Panc1 (cell line): Measurements from ENCODE around the gene MAPKAPK5. TPM values are rescaled to one million over a fixed set of nuclear protein-coding genes. Genes with fewer than 3 reads are reported as not detected.

Source experiments
- ATAC-seq: fragments of 200-7000 bp; cut with Tn5 transposase; 2 replicates; pipeline ENCODE4 v1.9.1; 2020; ENCODE audit warnings: mild to moderate bottlenecking, moderate library complexity
- BruUV-seq: library from RNA; stranded (reverse); fragments of 400-500 nt; replicated peaks from 2 replicates; lab custom pipeline; 2021; lab: Mats Ljungman, UMichigan
- CTCF ChIA-PET: fragments of 300-600 bp; sonication (Branson Sonifier 250); formaldehyde crosslinking; loops from one replicate; lab custom pipeline; 2022; ENCODE audit warnings: antibody characterized with exemption; lab: Charles Lee
- POLR2A ChIA-PET: fragments of 300-600 bp; sonication (Branson Sonifier 250); formaldehyde crosslinking; loops from one replicate; lab custom pipeline; 2022; ENCODE audit warnings: antibody characterized with exemption; lab: Charles Lee
- DNase-seq: peaks from one replicate; pipeline ENCODE4 v3.0.0-alpha.2; 2010; ENCODE audit warnings: low read depth, low spot score
- H3K27ac ChIP-seq: 2 replicates; pipeline ENCODE4 v1.5.1; 2011; ENCODE audit warnings: mild to moderate bottlenecking, low read length, inconsistent platforms
- H3K27me3 ChIP-seq: fragments of 200-500 bp; sonication (Bioruptor generic); 2 replicates; pipeline ENCODE4 v1.6.0; 2014; ENCODE audit warnings: low read length, inconsistent platforms; ENCODE audit not compliant: control insufficient read depth, insufficient read depth
- H3K36me3 ChIP-seq: fragments of 200-500 bp; sonication (Bioruptor generic); 2 replicates; pipeline ENCODE4 v1.5.1; 2014; ENCODE audit warnings: inconsistent platforms, mild to moderate bottlenecking, low read length, moderate library complexity; ENCODE audit not compliant: control insufficient read depth, insufficient read depth
- H3K4me1 ChIP-seq: 2 replicates; pipeline ENCODE4 v1.5.1; 2011; ENCODE audit warnings: inconsistent platforms, mild to moderate bottlenecking, low read length, moderate library complexity; ENCODE audit not compliant: control insufficient read depth, insufficient read depth
- H3K4me3 ChIP-seq, 2 experiments: 2 replicates each; pipeline ENCODE4 v1.5.1; 2011 to 2012; ENCODE audit warnings: low read depth in 2 of 2, low read length in 2 of 2, mild to moderate bottlenecking in 2 of 2, inconsistent platforms in 1 of 2, moderate library complexity in 1 of 2
- H3K9me3 ChIP-seq: fragments of 200-500 bp; sonication (Bioruptor generic); 2 replicates; pipeline ENCODE4 v1.5.1; 2014; ENCODE audit warnings: low read depth, mild to moderate bottlenecking, inconsistent platforms, low read length, moderate library complexity; ENCODE audit not compliant: control insufficient read depth, insufficient read depth
- CTCF ChIP-seq: fragments of 450-650 bp; IDR thresholded peaks from 2 replicates; pipeline ENCODE4 v1.5.1; 2017; ENCODE audit warnings: mild to moderate bottlenecking
- POLR2AphosphoS5 ChIP-seq: IDR thresholded peaks from 2 replicates; pipeline ENCODE4 v1.6.1; 2012; ENCODE audit warnings: mild to moderate bottlenecking, low read depth, low read length, moderate library complexity
- REST ChIP-seq, 2 experiments: IDR thresholded peaks; 2 replicates each; pipeline ENCODE4 v1.6.1; 2011 to 2012; ENCODE audit warnings: low read depth in 2 of 2, control low read depth in 1 of 2, low read length in 1 of 2, mild to moderate bottlenecking in 1 of 2, moderate library complexity in 1 of 2; ENCODE audit not compliant: insufficient read depth in 1 of 2
- SIN3A ChIP-seq: IDR thresholded peaks from 2 replicates; pipeline ENCODE4 v1.6.1; 2012; ENCODE audit warnings: low read depth, mild to moderate bottlenecking, low read length, moderate library complexity, borderline replicate concordance; ENCODE audit not compliant: insufficient read depth
- TCF7L2 ChIP-seq: IDR thresholded peaks from 2 replicates; pipeline ENCODE4 v1.6.1; 2011; ENCODE audit warnings: mild to moderate bottlenecking, low read depth, low read length, inconsistent platforms
- in situ Hi-C: cut with HindIII; loops from 2 replicates; pipeline ENCODE4 v1.10.0; 2016; ENCODE audit warnings: low sequenced_read_pairs, low pct_unique_long_range_greater_than_20kb
- intact Hi-C: fragments of 100-400 bp; cut with micrococcal nuclease; formaldehyde crosslinking; loops from one replicate; pipeline ENCODE4 v1.10.0; 2022; ENCODE audit not compliant: unreplicated experiment
- total RNA-seq: library from RNA; stranded (reverse); gene quantifications from one replicate; pipeline ENCODE4 v1.2.1, GENCODE V29; 2021; ENCODE audit not compliant: unreplicated experiment

The MAPKAPK5 gene
- total RNA-seq, 1 experiment from 2014 or later, result 49.7 TPM

GRCh38 chr12:111937429-111937828 lies 95.4 kb downstream of the MAPKAPK5 start:
- H3K9me3 ChIP-seq, result no peaks in the 10 kb centered on the region
- intact Hi-C loops (no loop called here), in situ Hi-C loops (no loop called here)
- no peak overlapping the region for H3K27ac ChIP-seq
- no peak for DNase-seq
- no peak for ATAC-seq
- TF ChIP-seq TCF7L2 (no peak), CTCF (no peak), SIN3A (no peak), REST (IDR thresholded peaks at IDR 0.05; ENCODE audit: insufficient read depth in 1 of 2, low read depth in 2 of 2, low read length in 1 of 2) (no peak), POLR2AphosphoS5 (no peak)
- no peaks in the 10 kb centered on the region for H3K36me3 ChIP-seq
- CTCF ChIA-PET, result no interaction called here
- BruUV-seq, result no TSS peak
- POLR2A ChIA-PET, result no interaction called here
- no peaks in the 10 kb centered on the region for H3K4me1 ChIP-seq
- H3K4me3 ChIP-seq, result no peak overlapping the region
- no peaks in the 10 kb centered on the region for H3K27me3 ChIP-seq

GRCh38 chr12:111942557-111942956 lies 100.5 kb downstream of the MAPKAPK5 start:
- DNase-seq (no peak), ATAC-seq (no peak)
- Histone ChIP-seq H3K4me1 (no peaks in the 10 kb centered on the region), H3K27me3 (no peaks in the 10 kb centered on the region), H3K27ac (no peak overlapping the region), H3K4me3 (no peak overlapping the region), H3K9me3 (no peaks in the 10 kb centered on the region), H3K36me3 (no peaks in the 10 kb centered on the region)
- in situ Hi-C loops (no loop called here), intact Hi-C loops (no loop called here)
- TF ChIP-seq SIN3A, result no peak
- TF ChIP-seq CTCF, result no peak
- no peak for TF ChIP-seq POLR2AphosphoS5
- no peak for TF ChIP-seq REST (IDR thresholded peaks at IDR 0.05; ENCODE audit: insufficient read depth in 1 of 2, low read depth in 2 of 2, low read length in 1 of 2)
- no peak for TF ChIP-seq TCF7L2
- POLR2A ChIA-PET, result interaction anchor here (0.5 kb wide), 1 partner anchor 75 kb away, joined by 9 read pairs; no protein-coding TSS in a partner anchor
- CTCF ChIA-PET, result no interaction called here
- no TSS peak for BruUV-seq
